Keratinocyte (primary cell): ENCODE measurements around the gene TUBGCP3. TPM values are rescaled to one million over a fixed set of nuclear protein-coding genes. Genes with fewer than 3 reads are reported as not detected.

Source experiments
- DNase-seq: peaks from one replicate; pipeline ENCODE4 v3.0.0-alpha.2; 2011; ENCODE audit warnings: low read depth, missing footprints, low spot score
- FAIRE-seq: peaks from 2 replicates; lab custom pipeline; 2011; peaks lifted over from hg19 to GRCh38; lab: Jason Lieb, UNC
- H2AFZ ChIP-seq: 2 replicates; pipeline ENCODE4 v1.6.0; 2012; ENCODE audit warnings: low read length, control low read depth, inconsistent platforms; ENCODE audit not compliant: control insufficient read depth
- H3K27ac ChIP-seq: 2 replicates; pipeline ENCODE4 v1.5.1; 2011; ENCODE audit warnings: low read length; ENCODE audit not compliant: control insufficient read depth, insufficient read depth
- H3K27me3 ChIP-seq: 3 replicates; pipeline ENCODE4 v1.6.0; 2011; ENCODE audit warnings: low read length; ENCODE audit not compliant: control insufficient read depth, insufficient read depth; ENCODE audit errors: extremely low read depth
- H3K36me3 ChIP-seq, 2 experiments: 2 replicates in 1 of 2; 3 replicates in 1 of 2; pipeline ENCODE4 v1.5.1; 2011; ENCODE audit warnings: low read length in 2 of 2, mild to moderate bottlenecking in 1 of 2; ENCODE audit not compliant: control insufficient read depth in 2 of 2, insufficient read depth in 2 of 2; ENCODE audit errors: extremely low read depth in 1 of 2
- H3K4me1 ChIP-seq: 3 replicates; pipeline ENCODE4 v1.5.1; 2011; ENCODE audit warnings: low read length; ENCODE audit not compliant: control insufficient read depth, insufficient read depth; ENCODE audit errors: extremely low read depth
- H3K4me2 ChIP-seq: 3 replicates; pipeline ENCODE4 v1.6.0; 2011; ENCODE audit warnings: low read depth, low read length; ENCODE audit not compliant: control insufficient read depth, insufficient read depth; ENCODE audit errors: extremely low read depth
- H3K4me3 ChIP-seq, 3 experiments: fragments of 200-600 bp in 1 of 3; sonication (generic) in 1 of 3; 2 replicates in 2 of 3; 3 replicates in 1 of 3; pipeline ENCODE4 v1.5.1; 2011 to 2016; ENCODE audit warnings: low read length in 3 of 3, mild to moderate bottlenecking in 3 of 3, control low read depth in 2 of 3, inconsistent platforms in 1 of 3, low read depth in 1 of 3, mixed read lengths in 1 of 3, mixed run types in 1 of 3, moderate library complexity in 1 of 3; ENCODE audit not compliant: control insufficient read depth in 2 of 3, insufficient read depth in 2 of 3; ENCODE audit errors: extremely low read depth in 1 of 3
- H3K79me2 ChIP-seq: 2 replicates; pipeline ENCODE4 v1.6.0; 2012; ENCODE audit warnings: low read length; ENCODE audit not compliant: control insufficient read depth, insufficient read depth
- H3K9ac ChIP-seq: 3 replicates; pipeline ENCODE4 v1.6.0; 2011; ENCODE audit warnings: low read length; ENCODE audit not compliant: control insufficient read depth, insufficient read depth; ENCODE audit errors: extremely low read depth
- H3K9me1 ChIP-seq: 3 replicates; pipeline ENCODE4 v1.6.0; 2011; ENCODE audit warnings: low read length; ENCODE audit not compliant: control insufficient read depth, insufficient read depth; ENCODE audit errors: extremely low read depth
- H3K9me3 ChIP-seq: 2 replicates; pipeline ENCODE4 v1.5.1; 2012; ENCODE audit warnings: low read depth, low read length; ENCODE audit not compliant: control insufficient read depth
- H4K20me1 ChIP-seq: 3 replicates; pipeline ENCODE4 v1.6.0; 2011; ENCODE audit warnings: low read length; ENCODE audit not compliant: control insufficient read depth, insufficient read depth; ENCODE audit errors: extremely low read depth
- EZH2 ChIP-seq: IDR thresholded peaks from one replicate; pipeline ENCODE4 v1.6.1; 2012; ENCODE audit warnings: inconsistent platforms, mild to moderate bottlenecking, low read length, moderate library complexity
- dilution Hi-C: fragments of 300-500 bp; cut with MboI; formaldehyde crosslinking; loops from one replicate; pipeline ENCODE4 v1.7.0; 2020; ENCODE audit warnings: low sequenced_read_pairs; ENCODE audit not compliant: extremely low pct_ligation_motif_present
- polyA plus RNA-seq, 5 experiments: library from polyadenylated mRNA; depleted of rRNA in 3 of 5; stranded (reverse) in 3 of 5; stranded (forward) in 1 of 5; unstranded in 1 of 5; fragments of >200 nt; gene quantifications; 1 replicate in 1 of 5; 2 replicates in 3 of 5; 3 replicates in 1 of 5; pipeline versions ENCODE4 v1.2.1 to v1.2.3, GENCODE V29; 2011 to 2012; ENCODE audit warnings: missing spikeins in 2 of 5, low read depth in 1 of 5, low replicate concordance in 1 of 5
- TF ChIP-seq, protein P1 (sequence below), 3 experiments: IDR thresholded peaks in 1 of 3; conservative IDR thresholded peaks in 1 of 3; optimal IDR thresholded peaks in 1 of 3; 2 replicates in 2 of 3; 3 replicates in 1 of 3; pipeline versions ENCODE3 to v1.5.1; 2011; ENCODE audit warnings: low read length in 3 of 3, mild to moderate bottlenecking in 3 of 3, moderate library complexity in 2 of 3, control low read depth in 1 of 3, inconsistent platforms in 1 of 3; ENCODE audit not compliant: insufficient read depth in 2 of 3; ENCODE audit errors: extremely low read depth in 1 of 3

The TUBGCP3 gene
- polyA plus RNA-seq, 1 donor (not counting 4 experiments of a cell fraction or from before 2014, with no cell fraction given) = 14.0 TPM

DNA sequence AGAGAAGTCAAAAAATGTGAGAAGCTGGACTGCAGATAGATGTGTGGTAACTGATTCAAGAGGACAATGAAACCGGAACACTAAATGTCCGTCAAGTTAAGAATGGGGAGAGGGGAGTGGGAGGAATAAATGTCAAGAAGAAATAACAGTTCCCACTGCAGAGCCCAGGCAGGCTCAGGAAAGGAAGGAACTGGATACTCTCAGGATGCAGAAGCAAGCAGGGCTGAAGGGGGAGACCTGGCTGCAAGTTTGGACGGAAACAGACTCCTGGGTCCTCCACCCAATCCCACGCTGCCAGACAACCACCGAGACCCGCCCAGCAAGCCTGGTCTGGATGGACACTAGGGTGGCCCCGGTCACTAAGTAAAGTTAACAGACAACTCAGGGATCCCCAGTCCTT lies 18.1 kb downstream of the TUBGCP3 start:
- TF ChIP-seq, protein P1, sequence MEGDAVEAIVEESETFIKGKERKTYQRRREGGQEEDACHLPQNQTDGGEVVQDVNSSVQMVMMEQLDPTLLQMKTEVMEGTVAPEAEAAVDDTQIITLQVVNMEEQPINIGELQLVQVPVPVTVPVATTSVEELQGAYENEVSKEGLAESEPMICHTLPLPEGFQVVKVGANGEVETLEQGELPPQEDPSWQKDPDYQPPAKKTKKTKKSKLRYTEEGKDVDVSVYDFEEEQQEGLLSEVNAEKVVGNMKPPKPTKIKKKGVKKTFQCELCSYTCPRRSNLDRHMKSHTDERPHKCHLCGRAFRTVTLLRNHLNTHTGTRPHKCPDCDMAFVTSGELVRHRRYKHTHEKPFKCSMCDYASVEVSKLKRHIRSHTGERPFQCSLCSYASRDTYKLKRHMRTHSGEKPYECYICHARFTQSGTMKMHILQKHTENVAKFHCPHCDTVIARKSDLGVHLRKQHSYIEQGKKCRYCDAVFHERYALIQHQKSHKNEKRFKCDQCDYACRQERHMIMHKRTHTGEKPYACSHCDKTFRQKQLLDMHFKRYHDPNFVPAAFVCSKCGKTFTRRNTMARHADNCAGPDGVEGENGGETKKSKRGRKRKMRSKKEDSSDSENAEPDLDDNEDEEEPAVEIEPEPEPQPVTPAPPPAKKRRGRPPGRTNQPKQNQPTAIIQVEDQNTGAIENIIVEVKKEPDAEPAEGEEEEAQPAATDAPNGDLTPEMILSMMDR (optimal IDR thresholded peaks at IDR 0.05 in 1 of 3, IDR thresholded peaks at IDR 0.05 in 1 of 3, conservative IDR thresholded peaks at IDR 0.05 in 1 of 3; ENCODE audit: extremely low read depth in 1 of 3, insufficient read depth in 2 of 3, low read length in 3 of 3) = no peak
- TF ChIP-seq EZH2 = no peak
- H3K9ac ChIP-seq = no peak overlapping the region
- no peak overlapping the region for H2AFZ ChIP-seq
- H3K4me1 ChIP-seq = no peaks in the 10 kb centered on the region
- H4K20me1 ChIP-seq = peaks cover 6% of the 10 kb centered on the region
- H3K27me3 ChIP-seq = no peaks in the 10 kb centered on the region
- peaks cover 3% of the 10 kb centered on the region for H3K9me1 ChIP-seq
- H3K9me3 ChIP-seq = no peaks in the 10 kb centered on the region
- peaks cover 2% of the 10 kb centered on the region in 2 experiments for H3K36me3 ChIP-seq
- H3K4me3 ChIP-seq = no peak overlapping the region
- DNase-seq (no peak), FAIRE-seq (no peak)
- no peak overlapping the region for H3K27ac ChIP-seq
- dilution Hi-C loops = no loop called here
- no peak overlapping the region for H3K4me2 ChIP-seq
- peaks cover 50% of the 10 kb centered on the region for H3K79me2 ChIP-seq

DNA sequence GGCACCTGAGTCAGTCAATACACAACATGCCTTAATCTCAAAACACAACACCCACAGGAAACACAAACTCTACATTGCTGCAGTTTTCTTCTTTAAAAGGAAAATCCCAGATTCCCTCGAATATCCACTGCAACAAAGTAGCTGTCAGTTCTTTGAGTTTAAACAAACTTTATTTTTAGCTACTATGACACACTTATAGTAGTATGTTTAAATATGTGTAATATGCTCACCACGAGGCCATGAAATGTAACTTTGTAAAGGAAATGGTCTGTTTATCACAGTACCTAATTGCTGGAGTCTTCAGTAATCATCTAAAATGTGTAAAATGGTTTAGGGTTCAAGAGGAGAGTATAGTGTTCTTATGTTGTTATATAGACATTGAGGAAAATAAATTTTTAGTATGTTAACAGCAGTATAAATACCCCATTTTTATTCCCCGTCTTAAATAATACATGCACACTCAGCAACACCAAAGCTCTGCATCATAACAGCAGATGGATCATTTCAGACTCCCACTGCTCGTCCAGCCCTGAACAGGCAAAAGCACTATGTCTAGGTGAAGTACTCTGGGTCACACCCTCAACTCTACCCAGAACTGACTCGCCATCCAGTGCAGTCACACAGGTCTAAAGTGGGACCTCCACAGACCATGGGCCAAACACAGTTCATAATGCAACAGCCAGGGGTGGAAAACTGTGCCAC lies 20.6 kb downstream of the TUBGCP3 start:
- no peak overlapping the region for H3K27ac ChIP-seq
- no peaks in the 10 kb centered on the region for H3K4me1 ChIP-seq
- H3K36me3 ChIP-seq = peaks cover 2% of the 10 kb centered on the region in 2 experiments
- no peak for FAIRE-seq
- no peaks in the 10 kb centered on the region for H3K9me1 ChIP-seq
- H3K4me2 ChIP-seq = no peak overlapping the region
- H4K20me1 ChIP-seq = peaks cover 3% of the 10 kb centered on the region
- DNase-seq = no peak
- no peaks in the 10 kb centered on the region for H3K9me3 ChIP-seq
- no peak overlapping the region for H3K4me3 ChIP-seq
- TF ChIP-seq, protein P1 (optimal IDR thresholded peaks at IDR 0.05 in 1 of 3, IDR thresholded peaks at IDR 0.05 in 1 of 3, conservative IDR thresholded peaks at IDR 0.05 in 1 of 3; ENCODE audit: extremely low read depth in 1 of 3, insufficient read depth in 2 of 3, low read length in 3 of 3) = no peak
- no peak for TF ChIP-seq EZH2
- H3K27me3 ChIP-seq = no peaks in the 10 kb centered on the region
- dilution Hi-C loops = no loop called here
- H2AFZ ChIP-seq = no peak overlapping the region
- H3K79me2 ChIP-seq = peaks cover 35% of the 10 kb centered on the region
- H3K9ac ChIP-seq = no peak overlapping the region
